HT1080 (cell line): Measurements from ENCODE around the gene STC2. TPM values are rescaled to one million over a fixed set of nuclear protein-coding genes. Genes with fewer than 3 reads are reported as not detected.

Source experiments
- DNase-seq: peaks from one replicate; pipeline ENCODE4 v3.0.0-alpha.2; 2015; ENCODE audit warnings: low read depth
- small RNA-seq: library from RNA; depleted of rRNA; stranded (forward); fragments of <200 nt; gene quantifications from one replicate; pipeline ENCODE3, GENCODE V24; 2014
- total RNA-seq: library from RNA; depleted of rRNA; stranded (reverse); fragments of >200 nt; shearing (Covaris generic); gene quantifications from 2 replicates; pipeline ENCODE4 v1.2.3, GENCODE V29; 2014; rRNA removed

STC2 gene
- total RNA-seq, 1 experiment from 2014 or later: 48.6 TPM

DNA sequence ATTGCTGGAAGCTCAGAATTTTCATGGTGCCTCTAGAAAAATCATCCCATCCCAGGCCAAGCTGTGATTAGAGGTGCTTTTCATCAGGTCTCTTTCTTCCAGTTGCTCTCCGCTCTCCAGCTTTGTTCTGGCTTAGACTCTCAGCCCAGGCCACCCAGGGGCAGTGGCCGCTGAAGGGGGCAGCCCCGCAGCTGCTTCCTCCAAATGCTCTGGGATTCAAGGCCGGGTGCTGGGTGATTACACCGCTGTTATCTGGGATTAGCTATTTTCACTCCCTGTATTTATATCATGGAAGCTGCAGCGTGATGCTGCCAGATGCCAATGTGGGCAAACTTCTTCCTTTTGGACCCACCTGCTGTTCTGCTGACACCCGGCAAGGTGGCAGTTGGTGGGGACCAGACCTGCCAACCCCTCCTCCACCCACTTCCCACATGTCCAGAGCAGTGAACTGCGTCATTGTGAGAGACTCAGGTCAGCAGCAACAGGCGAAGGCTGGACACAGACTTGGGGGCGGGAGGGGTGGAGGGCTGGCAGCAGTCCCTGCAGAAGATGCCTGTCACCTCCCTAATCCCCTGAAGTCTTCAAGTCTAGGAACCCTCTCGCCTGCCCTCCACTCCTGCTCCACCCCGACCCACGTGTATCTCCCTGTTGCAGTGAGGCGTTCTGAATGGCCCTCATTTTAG is 59.3 kb downstream of the STC2 start:
- DNase-seq: no peak

DNA sequence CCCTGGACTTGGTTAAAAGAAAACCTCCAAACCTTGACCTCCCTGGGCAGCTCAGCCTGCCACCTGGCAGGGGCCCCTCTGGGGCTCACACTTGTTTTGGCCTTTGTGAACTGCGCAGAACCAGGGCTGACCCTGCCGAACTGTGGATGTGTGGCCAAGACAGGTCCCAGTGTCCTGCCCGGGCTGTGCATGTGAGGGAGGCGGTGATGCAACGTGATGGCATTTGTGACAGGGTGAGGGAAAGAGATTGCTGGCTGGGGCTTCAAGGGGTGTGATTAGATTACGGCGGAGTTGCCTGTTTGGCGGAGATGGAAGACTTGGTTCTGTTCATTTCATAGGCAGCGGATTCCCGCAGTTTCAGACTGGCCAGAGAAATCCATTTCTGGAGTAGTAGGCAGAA is 62.8 kb downstream of the STC2 start:
- DNase-seq: no peak

Small RNA genes within 50 kb of the gene (small RNA-seq; reads per million reads assigned to genes)
- gene MIR8056: not detected
- not detected for gene RNA5SP200
- not detected for gene RNU6-500P

Other genes with a start within 250 kb of the STC2 start
- 39.7 and 45.4 TPM in 2 replicates for gene BNIP1, start 183.9 kb downstream of the STC2 start, total RNA-seq
- 13.2 and 16.8 TPM in 2 replicates for gene NKX2-5, start 93.2 kb downstream of the STC2 start, total RNA-seq